ENCODE data around the gene DDX39B. TPM values are rescaled to one million over a fixed set of nuclear protein-coding genes. Genes with fewer than 3 reads are reported as not detected.
"Not testable (repeated sequence)": the region's sequence is repeated elsewhere in the genome, so short reads cannot be mapped to it uniquely, and the experiment has no call there.

The DDX39B gene
- total RNA-seq (2014; rRNA removed; shearing (Covaris generic)), result 317 and 405 TPM in 2 replicates

DNA sequence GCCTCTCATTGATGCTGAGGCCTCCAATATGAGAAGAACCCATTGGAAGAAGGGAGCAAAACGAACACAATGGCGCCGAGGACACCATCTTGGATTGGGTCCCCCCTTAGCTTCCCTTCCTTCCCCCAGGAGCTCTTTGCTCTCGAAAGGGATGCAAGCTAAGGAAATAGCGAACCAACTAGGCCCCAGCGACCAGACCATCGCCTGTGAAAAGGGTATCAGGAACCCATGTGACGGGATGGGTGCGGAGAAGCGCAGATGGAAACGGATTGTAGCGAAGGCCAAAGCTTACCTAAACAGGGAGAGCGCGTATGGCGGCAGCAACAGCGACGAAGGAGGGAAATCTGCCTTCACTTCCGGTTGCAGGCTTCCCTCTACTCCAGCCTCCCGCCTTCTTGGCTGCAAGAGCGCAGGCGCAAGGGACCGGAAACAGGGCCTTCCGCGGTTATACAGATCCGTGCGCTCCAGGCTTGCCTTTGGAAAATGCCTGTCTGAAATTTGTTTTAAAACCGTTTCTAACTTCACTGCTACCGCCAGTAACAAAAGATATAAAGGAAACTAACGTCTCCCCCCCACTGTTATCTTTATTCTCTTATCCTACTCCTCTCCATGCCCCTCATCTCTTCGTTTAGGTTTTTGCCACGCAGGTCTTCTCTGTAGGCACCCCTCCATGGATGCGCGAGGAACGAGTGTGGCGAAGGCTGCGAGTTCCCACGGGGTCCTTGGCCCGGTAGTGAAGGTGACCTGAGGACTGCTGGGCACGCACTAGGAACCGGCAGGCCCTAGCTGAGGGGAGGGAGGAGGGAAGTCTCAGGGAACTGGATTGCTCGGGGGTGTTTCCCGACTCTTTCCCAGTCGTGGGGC is at the start of gene DDX39B:
Gene DDX39B, minus strand, starts transcription at position 346 of the 864 bp plus-strand sequence. CDS start 1,471 bp downstream, outside the sequence.
- peak; percentile 95 for DNase-seq (ENCODE audit: low spot score)

DNA sequence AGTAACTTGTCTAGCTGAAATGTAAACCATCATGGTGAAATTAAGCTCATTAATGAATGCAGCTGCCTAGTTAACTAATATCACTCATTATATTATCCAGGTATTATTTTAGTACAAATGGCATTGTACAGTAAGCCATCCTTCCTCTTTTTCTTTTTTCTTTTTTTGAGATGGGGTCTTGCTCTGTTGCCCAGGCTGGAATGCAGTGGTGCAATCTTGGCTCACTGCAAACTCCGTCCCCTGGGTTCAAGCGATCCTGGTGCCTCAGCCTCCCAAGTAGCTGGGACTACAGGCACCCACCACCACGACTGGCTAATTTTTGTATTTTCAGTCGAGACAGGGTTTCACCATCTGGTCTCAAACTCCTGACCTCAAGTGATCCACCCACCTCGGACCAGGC is 48.9 kb upstream of the DDX39B start:
- not testable (repeated sequence) for DNase-seq (ENCODE audit: low spot score)

DNA sequence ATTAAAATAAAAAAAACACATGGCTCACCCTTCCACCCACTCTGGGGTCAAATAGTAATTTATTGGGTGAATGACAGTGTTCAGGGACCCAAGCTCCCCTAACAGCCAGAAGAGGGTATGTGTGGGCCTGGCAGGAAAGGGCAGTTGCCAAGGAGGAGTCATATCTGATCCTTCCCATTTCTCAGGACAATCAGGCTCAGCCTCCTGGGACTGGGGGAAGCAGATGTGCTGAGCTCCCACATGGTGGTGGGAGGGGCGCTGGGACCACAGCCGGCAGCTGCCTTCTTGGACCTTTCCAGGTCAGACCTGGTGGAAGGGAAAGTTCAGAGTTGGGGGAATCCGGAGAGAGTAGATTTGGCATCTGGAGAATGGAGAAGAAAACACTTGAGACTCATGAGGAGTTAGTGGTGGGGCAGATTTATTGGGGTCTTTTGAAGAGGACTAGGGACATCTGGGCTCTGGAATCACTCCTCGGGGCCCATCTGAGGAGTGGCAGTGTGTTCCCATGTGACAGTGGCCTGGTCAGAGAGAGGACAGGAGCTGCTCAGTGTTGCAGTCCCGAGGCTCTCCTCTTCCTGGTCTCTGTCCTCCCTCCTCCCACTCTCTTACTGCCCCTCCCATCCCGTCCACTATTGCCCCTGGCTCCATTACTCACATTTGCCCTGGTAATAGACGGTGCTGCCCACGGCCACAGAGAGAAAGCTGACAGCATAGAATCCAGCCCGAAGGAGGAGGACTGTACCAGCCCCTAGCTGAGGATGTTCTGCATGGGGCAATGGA is 47.3 kb upstream of the DDX39B start:
- DNase-seq (ENCODE audit: low spot score), result no peak

GRCh38 chr6:31587791-31588777 is 46.3 kb upstream of the DDX39B start:
- DNase-seq (ENCODE audit: low spot score), result no peak

GRCh38 chr6:31586599-31587281 is 44.9 kb upstream of the DDX39B start:
- DNase-seq (ENCODE audit: low spot score), result no peak

GRCh38 chr6:31586008-31586407 is 44.2 kb upstream of the DDX39B start, which contains the start of gene LST1:
TSS of gene LST1 (plus strand) at chr6:31586277. CDS start at chr6:31587300, 1,023 bp downstream.
- no peak for DNase-seq (ENCODE audit: low spot score)

DNA sequence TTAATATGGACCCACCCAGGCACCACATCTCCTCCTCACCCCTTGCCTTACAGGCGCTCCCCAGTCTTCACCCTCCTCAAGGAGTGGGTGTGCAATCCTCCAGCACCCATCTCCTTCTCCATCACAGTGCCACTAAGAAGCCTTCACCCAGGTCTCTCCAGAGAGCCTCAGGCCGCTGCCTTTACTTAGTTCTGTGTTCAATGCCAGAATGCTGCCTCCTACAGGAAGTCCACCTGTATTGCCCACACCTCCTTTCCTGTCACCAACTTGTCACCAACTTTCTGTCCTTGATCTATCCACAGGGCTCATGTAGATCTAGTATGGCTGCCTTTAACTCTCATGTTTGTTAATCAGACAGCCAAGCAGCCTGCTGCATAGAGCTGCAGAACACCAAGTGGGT is 43.7 kb upstream of the DDX39B start:
- DNase-seq (ENCODE audit: low spot score), result peak; percentile 7

GRCh38 chr6:31582230-31582643 is 40.4 kb upstream of the DDX39B start, which contains the start of gene LTB:
TSS of gene LTB (minus strand) at chr6:31582424. CDS start at chr6:31582417, 7 bp downstream.
- DNase-seq (ENCODE audit: low spot score), result no peak

DNA sequence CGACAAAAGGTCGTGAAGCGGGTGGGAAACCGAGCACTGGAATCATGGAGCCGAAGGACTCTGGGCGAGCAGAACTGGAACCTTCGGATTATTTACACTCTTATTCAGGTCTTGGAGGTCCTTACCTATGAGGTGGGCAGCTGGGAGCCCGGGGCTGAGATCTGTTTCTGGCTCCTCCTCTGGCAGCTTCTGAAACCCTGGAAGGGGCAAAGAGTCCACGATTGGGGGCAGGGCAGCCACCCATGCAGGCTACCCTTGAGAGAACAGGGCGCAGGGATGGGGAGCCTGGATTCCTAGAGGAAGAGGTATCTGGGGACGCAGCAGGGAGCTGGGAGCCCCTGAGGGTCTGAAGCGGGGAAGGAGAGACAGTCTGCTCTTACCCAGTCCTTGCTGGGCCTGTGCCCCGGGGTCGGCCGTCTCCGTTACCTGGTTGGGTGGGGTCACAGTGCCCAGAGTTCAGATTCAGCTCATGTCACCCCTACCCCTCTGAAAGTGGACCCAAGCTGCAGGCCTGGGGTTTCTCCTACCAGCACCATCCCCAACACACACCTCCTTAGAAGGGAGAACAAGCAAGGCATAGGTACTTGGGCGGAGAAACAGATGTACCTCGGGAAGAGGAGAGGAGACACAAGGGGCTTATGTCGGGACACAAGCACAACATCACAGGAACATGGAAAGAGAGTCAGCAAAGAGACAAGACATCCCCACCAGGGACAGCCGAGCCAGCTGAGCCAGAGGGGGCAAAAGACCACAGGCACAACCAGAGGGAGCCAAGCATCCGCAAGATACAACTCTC is 39.8 kb upstream of the DDX39B start:
- no peak for DNase-seq (ENCODE audit: low spot score)

DNA sequence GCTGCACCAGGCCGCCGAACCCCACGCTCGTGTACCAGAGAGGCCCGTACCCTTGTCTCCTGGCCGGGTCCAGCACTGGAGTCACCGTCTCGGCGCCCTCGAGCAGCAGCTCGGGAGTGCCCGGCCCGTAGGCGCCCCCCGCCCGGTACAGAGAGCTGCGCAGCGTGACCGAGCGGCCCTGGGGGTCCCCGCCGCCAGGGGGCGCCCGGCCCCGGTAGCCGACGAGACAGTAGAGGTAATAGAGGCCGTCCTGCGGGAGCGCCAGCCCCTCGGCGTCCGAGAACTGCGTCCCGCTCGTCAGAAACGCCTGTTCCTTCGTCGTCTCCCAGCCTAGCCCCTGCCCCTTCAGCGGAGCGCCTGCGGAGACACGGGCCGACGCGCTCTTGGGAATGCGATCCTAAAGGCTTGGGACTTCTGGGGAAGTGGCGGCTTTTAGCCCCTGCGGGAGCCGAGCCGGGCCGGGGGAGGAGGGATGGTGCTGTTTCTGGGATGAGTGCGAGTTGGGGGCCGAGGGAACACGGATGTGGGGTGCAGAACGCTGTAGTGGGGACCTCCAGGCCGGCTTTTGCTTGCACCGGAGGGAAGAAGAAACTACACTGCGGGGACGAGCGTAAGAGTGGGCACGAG is 39.1 kb upstream of the DDX39B start:
- DNase-seq (ENCODE audit: low spot score), result peak; percentile 48

- DNase-seq (ENCODE audit: low spot score), result no peak
Measured at GRCh38 chr6:31580438-31580740, 38.6 kb upstream of the DDX39B start.

DNA sequence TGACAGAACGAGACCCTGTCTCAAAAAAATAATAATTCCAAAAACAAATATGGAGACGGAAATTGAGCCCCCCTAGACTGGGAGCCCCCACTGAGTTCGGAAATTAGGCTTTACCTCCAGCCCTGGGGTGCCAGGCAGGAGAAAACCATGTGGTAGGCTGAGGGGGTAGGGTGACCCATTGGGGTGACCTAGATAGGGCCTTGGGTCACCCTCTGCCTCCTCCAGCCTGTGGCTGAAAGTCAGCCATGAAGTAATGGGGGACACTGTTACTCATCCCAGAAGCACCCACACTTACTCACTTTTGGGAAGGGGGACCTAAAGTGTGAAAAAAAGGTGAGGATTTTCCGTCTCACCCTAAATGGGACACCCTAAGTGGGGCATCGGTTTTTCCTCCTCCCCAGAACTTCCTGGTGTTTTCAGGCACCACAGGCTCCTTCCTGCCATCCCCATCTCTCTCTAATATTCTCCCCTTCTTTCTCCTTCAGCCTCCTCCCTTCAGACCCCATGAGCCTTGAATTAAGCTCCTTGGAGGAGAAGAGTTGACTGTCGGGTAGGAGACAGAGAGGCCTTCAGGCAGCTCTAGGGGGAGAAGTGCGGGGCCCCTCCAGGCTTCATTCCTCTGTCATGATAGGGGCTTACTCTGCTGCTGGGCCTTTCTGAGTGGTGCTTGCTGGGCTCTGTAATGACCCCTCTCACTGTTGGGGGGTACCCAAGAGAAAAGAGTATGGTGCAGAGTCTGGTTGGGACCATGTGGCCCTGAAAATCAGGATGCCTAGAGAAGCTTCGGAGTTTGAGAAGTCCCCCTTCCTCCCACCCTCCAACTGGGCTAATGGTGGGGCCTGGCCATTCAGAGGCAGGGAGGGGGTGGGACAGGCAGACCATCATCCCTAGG is 38.0 kb upstream of the DDX39B start:
- no peak for DNase-seq (ENCODE audit: low spot score)

- no peak for DNase-seq (ENCODE audit: low spot score)
Measured at GRCh38 chr6:31579119-31579505, 37.3 kb upstream of the DDX39B start.

- DNase-seq (ENCODE audit: low spot score), result peak; percentile 11
Measured at GRCh38 chr6:31578184-31579118, 36.6 kb upstream of the DDX39B start.

DNA sequence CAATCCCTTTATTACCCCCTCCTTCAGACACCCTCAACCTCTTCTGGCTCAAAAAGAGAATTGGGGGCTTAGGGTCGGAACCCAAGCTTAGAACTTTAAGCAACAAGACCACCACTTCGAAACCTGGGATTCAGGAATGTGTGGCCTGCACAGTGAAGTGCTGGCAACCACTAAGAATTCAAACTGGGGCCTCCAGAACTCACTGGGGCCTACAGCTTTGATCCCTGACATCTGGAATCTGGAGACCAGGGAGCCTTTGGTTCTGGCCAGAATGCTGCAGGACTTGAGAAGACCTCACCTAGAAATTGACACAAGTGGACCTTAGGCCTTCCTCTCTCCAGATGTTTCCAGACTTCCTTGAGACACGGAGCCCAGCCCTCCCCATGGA is 35.8 kb upstream of the DDX39B start:
- no peak for DNase-seq (ENCODE audit: low spot score)

DNA sequence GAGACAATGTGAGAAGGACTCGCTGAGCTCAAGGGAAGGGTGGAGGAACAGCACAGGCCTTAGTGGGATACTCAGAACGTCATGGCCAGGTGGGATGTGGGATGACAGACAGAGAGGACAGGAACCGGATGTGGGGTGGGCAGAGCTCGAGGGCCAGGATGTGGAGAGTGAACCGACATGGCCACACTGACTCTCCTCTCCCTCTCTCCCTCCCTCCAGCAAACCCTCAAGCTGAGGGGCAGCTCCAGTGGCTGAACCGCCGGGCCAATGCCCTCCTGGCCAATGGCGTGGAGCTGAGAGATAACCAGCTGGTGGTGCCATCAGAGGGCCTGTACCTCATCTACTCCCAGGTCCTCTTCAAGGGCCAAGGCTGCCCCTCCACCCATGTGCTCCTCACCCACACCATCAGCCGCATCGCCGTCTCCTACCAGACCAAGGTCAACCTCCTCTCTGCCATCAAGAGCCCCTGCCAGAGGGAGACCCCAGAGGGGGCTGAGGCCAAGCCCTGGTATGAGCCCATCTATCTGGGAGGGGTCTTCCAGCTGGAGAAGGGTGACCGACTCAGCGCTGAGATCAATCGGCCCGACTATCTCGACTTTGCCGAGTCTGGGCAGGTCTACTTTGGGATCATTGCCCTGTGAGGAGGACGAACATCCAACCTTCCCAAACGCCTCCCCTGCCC is 35.2 kb upstream of the DDX39B start:
- DNase-seq (ENCODE audit: low spot score), result no peak
